HepG2 (cell line): ENCODE data around the gene RAB5B. TPM values are rescaled to one million over a fixed set of nuclear protein-coding genes. Genes with fewer than 3 reads are reported as not detected.

Source experiments
- CBX5 ChIP-seq: sonication (generic); formaldehyde crosslinking; IDR thresholded peaks from 2 replicates; pipeline ENCODE4 v1.4.0; 2020; ENCODE audit warnings: missing genetic modification reagents, borderline replicate concordance
- GATAD2A ChIP-seq: IDR thresholded peaks from 2 replicates; pipeline ENCODE4 v1.6.1; 2016
- KDM6A ChIP-seq: IDR thresholded peaks from 2 replicates; pipeline ENCODE4 v1.6.1; 2016; ENCODE audit warnings: low read depth
- KMT2A ChIP-seq: sonication (generic); formaldehyde crosslinking; IDR thresholded peaks from 2 replicates; pipeline ENCODE4 v1.4.0; 2020; ENCODE audit warnings: missing genetic modification reagents
- NFKB2 ChIP-seq: sonication (generic); formaldehyde crosslinking; IDR thresholded peaks from 2 replicates; pipeline ENCODE4 v1.4.0; 2020; ENCODE audit warnings: missing genetic modification reagents, borderline replicate concordance
- PITX1 ChIP-seq: sonication (generic); formaldehyde crosslinking; IDR thresholded peaks from 2 replicates; pipeline ENCODE4 v1.5.1; 2020; ENCODE audit warnings: mild to moderate bottlenecking, missing genetic modification reagents
- REL ChIP-seq: sonication (generic); formaldehyde crosslinking; conservative IDR thresholded peaks from 2 replicates; pipeline ENCODE4 v1.8.0; 2022; ENCODE audit warnings: mild to moderate bottlenecking, missing genetic modification reagents, moderate library complexity
- RFX1 ChIP-seq: fragments of 450-650 bp; IDR thresholded peaks from 2 replicates; pipeline ENCODE4 v1.6.1; 2017
- RFX5 ChIP-seq: IDR thresholded peaks from 2 replicates; pipeline ENCODE4 v1.6.1; 2011; ENCODE audit warnings: low read depth, low read length, improper control_type of control experiment
- SNAI1 ChIP-seq: sonication (generic); formaldehyde crosslinking; IDR thresholded peaks from 2 replicates; pipeline ENCODE4 v1.5.0; 2020; ENCODE audit warnings: mild to moderate bottlenecking, missing genetic modification reagents, borderline replicate concordance
- TCF7 ChIP-seq: sonication (generic); IDR thresholded peaks from 2 replicates; pipeline ENCODE4 v1.6.1; 2016; ENCODE audit warnings: antibody characterized with exemption, low read depth
- TEAD3 ChIP-seq: optimal IDR thresholded peaks from 2 replicates; pipeline ENCODE3; 2016; ENCODE audit warnings: borderline replicate concordance
- YEATS2 ChIP-seq: sonication (generic); formaldehyde crosslinking; IDR thresholded peaks from 2 replicates; pipeline ENCODE4 v1.4.0; 2020; ENCODE audit warnings: missing genetic modification reagents, borderline replicate concordance
- ZNF101 ChIP-seq: sonication (generic); formaldehyde crosslinking; IDR thresholded peaks from 2 replicates; pipeline ENCODE4 v1.4.0; 2020; ENCODE audit warnings: mild to moderate bottlenecking, low read depth, missing genetic modification reagents, borderline replicate concordance
- ZNF513 ChIP-seq: sonication (generic); formaldehyde crosslinking; conservative IDR thresholded peaks from 2 replicates; pipeline ENCODE4 v1.5.0; 2020; ENCODE audit warnings: missing genetic modification reagents
- ZNF547 ChIP-seq: sonication (generic); formaldehyde crosslinking; IDR thresholded peaks from 2 replicates; pipeline ENCODE4 v1.5.1; 2020; ENCODE audit warnings: mild to moderate bottlenecking, missing genetic modification reagents
- ZNF589 ChIP-seq: sonication (generic); formaldehyde crosslinking; conservative IDR thresholded peaks from 2 replicates; pipeline ENCODE4 v1.8.0; 2022; ENCODE audit warnings: mild to moderate bottlenecking, moderate library complexity, missing genetic modification reagents
- ZNF646 ChIP-seq: sonication (generic); formaldehyde crosslinking; IDR thresholded peaks from 2 replicates; pipeline ENCODE4 v1.9.0; 2021; ENCODE audit warnings: mild to moderate bottlenecking, missing genetic modification reagents
- ZNF761 ChIP-seq: sonication (generic); formaldehyde crosslinking; conservative IDR thresholded peaks from 2 replicates; pipeline ENCODE4 v1.4.0; 2020; ENCODE audit warnings: mild to moderate bottlenecking, missing genetic modification reagents
- ZNF776 ChIP-seq: sonication (generic); formaldehyde crosslinking; IDR thresholded peaks from 2 replicates; pipeline ENCODE4 v1.4.0; 2020; ENCODE audit warnings: mild to moderate bottlenecking, missing genetic modification reagents
- ZNF850 ChIP-seq: sonication (generic); formaldehyde crosslinking; conservative IDR thresholded peaks from 2 replicates; pipeline ENCODE4 v1.9.0; 2021; ENCODE audit warnings: mild to moderate bottlenecking, missing genetic modification reagents
- polyA plus RNA-seq, 8 experiments: library from polyadenylated mRNA; depleted of rRNA in 3 of 8; stranded (reverse) in 7 of 8; unstranded in 1 of 8; fragments of >200 nt; fragmentation: Illumina TruSeq in 4 of 8; extraction: Trizol in 4 of 8; gene quantifications; 2 replicates each; pipeline versions ENCODE4 v1.2.1 to v1.2.3, GENCODE V29; 2011 to 2016; ENCODE audit warnings: low read depth in 4 of 8, missing spikeins in 1 of 8, mixed read lengths in 1 of 8; ENCODE audit not compliant: insufficient read depth in 1 of 8
- total RNA-seq, 5 experiments: library from RNA; depleted of rRNA; stranded (reverse); fragments of >200 nt; fragmentation: Illumina TruSeq; extraction: Trizol; gene quantifications; 2 replicates each; pipeline ENCODE4 v1.2.3, GENCODE V29; 2016; ENCODE audit warnings: low read depth in 1 of 5
- TF ChIP-seq, protein P1 (sequence below): sonication (generic); formaldehyde crosslinking; IDR thresholded peaks from 2 replicates; pipeline ENCODE4 v1.4.0; 2020; ENCODE audit warnings: mild to moderate bottlenecking, missing genetic modification reagents
- TF ChIP-seq, protein P2 (sequence below): sonication (generic); formaldehyde crosslinking; conservative IDR thresholded peaks from 2 replicates; pipeline ENCODE4 v1.8.0; 2022; ENCODE audit warnings: mild to moderate bottlenecking, moderate library complexity, missing genetic modification reagents

RAB5B gene
- total and polyA plus RNA-seq, 2 of the 13 experiments (the other 11 are each of a cell fraction or from before 2014, with no cell fraction given): 26.0 to 68.3 TPM

- 0 out of 2 replicates have a peak, but pooled peaks have one; percentile 49 for TF ChIP-seq PITX1
- TF ChIP-seq KDM6A: peak; percentile 64; the same call in 1 of the 2 replicates
- peak; percentile 87 for TF ChIP-seq GATAD2A (CRISPR knock-in tag)
- TF ChIP-seq ZNF513 (CRISPR knock-in tag): no peak
- TF ChIP-seq ZNF646 (CRISPR knock-in tag): no peak
- no peak for TF ChIP-seq KMT2A
- TF ChIP-seq YEATS2 (CRISPR knock-in tag): no peak
- no peak for TF ChIP-seq CBX5
- no peak for TF ChIP-seq NFKB2 (CRISPR knock-in tag)
- TF ChIP-seq ZNF761 (CRISPR knock-in tag): peak; percentile 50; the same call in 1 of the 2 replicates
- TF ChIP-seq RFX1: no peak
- TF ChIP-seq SNAI1: no peak
- no peak for TF ChIP-seq ZNF850 (CRISPR knock-in tag)
- TF ChIP-seq, protein P1, sequence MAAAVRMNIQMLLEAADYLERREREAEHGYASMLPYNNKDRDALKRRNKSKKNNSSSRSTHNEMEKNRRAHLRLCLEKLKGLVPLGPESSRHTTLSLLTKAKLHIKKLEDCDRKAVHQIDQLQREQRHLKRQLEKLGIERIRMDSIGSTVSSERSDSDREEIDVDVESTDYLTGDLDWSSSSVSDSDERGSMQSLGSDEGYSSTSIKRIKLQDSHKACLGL (CRISPR knock-in tag): no peak
- no peak for TF ChIP-seq REL (CRISPR knock-in tag)
- TF ChIP-seq, protein P2, sequence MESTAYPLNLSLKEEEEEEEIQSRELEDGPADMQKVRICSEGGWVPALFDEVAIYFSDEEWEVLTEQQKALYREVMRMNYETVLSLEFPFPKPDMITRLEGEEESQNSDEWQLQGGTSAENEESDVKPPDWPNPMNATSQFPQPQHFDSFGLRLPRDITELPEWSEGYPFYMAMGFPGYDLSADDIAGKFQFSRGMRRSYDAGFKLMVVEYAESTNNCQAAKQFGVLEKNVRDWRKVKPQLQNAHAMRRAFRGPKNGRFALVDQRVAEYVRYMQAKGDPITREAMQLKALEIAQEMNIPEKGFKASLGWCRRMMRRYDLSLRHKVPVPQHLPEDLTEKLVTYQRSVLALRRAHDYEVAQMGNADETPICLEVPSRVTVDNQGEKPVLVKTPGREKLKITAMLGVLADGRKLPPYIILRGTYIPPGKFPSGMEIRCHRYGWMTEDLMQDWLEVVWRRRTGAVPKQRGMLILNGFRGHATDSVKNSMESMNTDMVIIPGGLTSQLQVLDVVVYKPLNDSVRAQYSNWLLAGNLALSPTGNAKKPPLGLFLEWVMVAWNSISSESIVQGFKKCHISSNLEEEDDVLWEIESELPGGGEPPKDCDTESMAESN (CRISPR knock-in tag): no peak
- no peak for TF ChIP-seq ZNF547 (CRISPR knock-in tag)
- peak; percentile 85 for TF ChIP-seq TCF7
- TF ChIP-seq ZNF101 (CRISPR knock-in tag): no peak
- TF ChIP-seq RFX5: no peak
- no peak for TF ChIP-seq ZNF589
- peak; percentile 83 for TF ChIP-seq TEAD3
- no peak for TF ChIP-seq ZNF776 (CRISPR knock-in tag)
Measured at GRCh38 chr12:56010111-56010570, 36.3 kb downstream of the RAB5B start (continued).
